Breast epithelium (tissue), 3 donors: ENCODE data around the gene SNX27.

Source experiments
- POLR2A ChIP-seq: fragments of 450-650 bp; IDR thresholded peaks from one replicate; pipeline ENCODE4 v1.6.1; 2016; ENCODE audit warnings: antibody characterized with exemption, mild to moderate bottlenecking, moderate library complexity
- POLR2AphosphoS5 ChIP-seq, 3 donors: sonication (generic); formaldehyde crosslinking; IDR thresholded peaks; one replicate each; pipeline ENCODE4 v1.6.1; 2017; ENCODE audit warnings: antibody characterized with exemption in 3 of 3
- TF ChIP-seq, protein P1 (sequence below), 3 donors: fragments of 450-650 bp; IDR thresholded peaks; one replicate each; pipeline ENCODE4 v1.5.1; 2016 to 2017; ENCODE audit warnings: antibody characterized with exemption in 3 of 3, mild to moderate bottlenecking in 3 of 3, moderate library complexity in 3 of 3

DNA sequence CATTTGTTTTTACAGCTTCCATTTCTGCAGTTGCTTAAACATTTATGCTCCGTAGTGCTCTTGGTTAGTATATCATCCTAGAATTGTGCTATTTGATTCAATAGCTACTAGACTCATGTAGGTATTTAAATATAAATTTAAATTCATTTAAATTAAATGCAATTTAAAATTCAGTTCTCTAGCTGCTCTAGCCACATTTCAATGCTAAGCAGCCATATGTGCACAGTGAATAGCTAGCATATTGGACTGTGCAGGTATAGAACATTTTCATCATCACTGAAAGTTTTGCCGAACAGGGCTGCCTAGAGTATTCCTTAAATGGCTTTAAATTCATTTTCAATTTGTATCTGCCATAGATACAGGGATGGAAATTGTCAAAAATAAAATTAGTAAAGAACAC, 72.3 kb downstream of the SNX27 start:
- TF ChIP-seq POLR2A (no peak), POLR2AphosphoS5 (IDR thresholded peaks at IDR 0.05) (no peak)
- TF ChIP-seq, protein P1, sequence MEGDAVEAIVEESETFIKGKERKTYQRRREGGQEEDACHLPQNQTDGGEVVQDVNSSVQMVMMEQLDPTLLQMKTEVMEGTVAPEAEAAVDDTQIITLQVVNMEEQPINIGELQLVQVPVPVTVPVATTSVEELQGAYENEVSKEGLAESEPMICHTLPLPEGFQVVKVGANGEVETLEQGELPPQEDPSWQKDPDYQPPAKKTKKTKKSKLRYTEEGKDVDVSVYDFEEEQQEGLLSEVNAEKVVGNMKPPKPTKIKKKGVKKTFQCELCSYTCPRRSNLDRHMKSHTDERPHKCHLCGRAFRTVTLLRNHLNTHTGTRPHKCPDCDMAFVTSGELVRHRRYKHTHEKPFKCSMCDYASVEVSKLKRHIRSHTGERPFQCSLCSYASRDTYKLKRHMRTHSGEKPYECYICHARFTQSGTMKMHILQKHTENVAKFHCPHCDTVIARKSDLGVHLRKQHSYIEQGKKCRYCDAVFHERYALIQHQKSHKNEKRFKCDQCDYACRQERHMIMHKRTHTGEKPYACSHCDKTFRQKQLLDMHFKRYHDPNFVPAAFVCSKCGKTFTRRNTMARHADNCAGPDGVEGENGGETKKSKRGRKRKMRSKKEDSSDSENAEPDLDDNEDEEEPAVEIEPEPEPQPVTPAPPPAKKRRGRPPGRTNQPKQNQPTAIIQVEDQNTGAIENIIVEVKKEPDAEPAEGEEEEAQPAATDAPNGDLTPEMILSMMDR (IDR thresholded peaks at IDR 0.05), result no peak
